Mesangial cell (primary cell): ENCODE measurements around the gene RBM33. TPM values are rescaled to one million over a fixed set of nuclear protein-coding genes. Genes with fewer than 3 reads are reported as not detected.

ENCODE experiments used
- total RNA-seq: library from RNA; depleted of rRNA; stranded (reverse); fragments of >200 nt; gene quantifications from 2 replicates; pipeline ENCODE4 v1.2.3, GENCODE V29; 2015

RBM33 gene, protein sequence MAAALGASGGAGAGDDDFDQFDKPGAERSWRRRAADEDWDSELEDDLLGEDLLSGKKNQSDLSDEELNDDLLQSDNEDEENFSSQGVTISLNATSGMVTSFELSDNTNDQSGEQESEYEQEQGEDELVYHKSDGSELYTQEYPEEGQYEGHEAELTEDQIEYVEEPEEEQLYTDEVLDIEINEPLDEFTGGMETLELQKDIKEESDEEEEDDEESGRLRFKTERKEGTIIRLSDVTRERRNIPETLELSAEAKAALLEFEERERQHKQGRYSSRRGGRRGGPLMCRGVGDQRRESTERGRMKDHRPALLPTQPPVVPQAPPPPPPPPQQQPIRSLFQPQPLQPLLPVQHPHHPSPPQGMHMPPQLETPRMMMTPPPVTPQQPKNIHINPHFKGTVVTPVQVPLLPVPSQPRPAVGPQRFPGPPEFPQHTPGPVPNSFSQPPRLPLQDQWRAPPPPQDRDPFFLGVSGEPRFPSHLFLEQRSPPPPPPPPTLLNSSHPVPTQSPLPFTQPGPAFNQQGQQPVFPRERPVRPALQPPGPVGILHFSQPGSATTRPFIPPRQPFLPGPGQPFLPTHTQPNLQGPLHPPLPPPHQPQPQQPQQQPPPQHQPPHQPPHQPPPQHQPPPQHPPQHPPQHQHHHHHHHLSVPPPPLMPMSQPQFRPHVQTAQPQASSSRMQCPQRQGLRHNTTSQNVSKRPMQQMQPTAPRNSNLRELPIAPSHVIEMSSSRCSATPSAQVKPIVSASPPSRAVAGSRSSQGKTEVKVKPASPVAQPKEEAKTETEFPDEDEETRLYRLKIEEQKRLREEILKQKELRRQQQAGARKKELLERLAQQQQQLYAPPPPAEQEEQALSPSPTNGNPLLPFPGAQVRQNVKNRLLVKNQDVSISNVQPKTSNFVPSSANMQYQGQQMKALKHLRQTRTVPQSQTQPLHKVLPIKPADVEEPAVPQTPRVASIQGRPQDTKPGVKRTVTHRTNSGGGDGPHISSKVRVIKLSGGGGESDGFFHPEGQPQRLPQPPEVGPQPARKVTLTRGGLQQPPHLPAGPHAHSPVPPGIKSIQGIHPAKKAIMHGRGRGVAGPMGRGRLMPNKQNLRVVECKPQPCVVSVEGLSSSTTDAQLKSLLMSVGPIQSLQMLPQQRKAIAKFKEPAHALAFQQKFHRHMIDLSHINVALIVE
- 14.0 and 20.9 TPM in 2 replicates for total RNA-seq

DNA sequence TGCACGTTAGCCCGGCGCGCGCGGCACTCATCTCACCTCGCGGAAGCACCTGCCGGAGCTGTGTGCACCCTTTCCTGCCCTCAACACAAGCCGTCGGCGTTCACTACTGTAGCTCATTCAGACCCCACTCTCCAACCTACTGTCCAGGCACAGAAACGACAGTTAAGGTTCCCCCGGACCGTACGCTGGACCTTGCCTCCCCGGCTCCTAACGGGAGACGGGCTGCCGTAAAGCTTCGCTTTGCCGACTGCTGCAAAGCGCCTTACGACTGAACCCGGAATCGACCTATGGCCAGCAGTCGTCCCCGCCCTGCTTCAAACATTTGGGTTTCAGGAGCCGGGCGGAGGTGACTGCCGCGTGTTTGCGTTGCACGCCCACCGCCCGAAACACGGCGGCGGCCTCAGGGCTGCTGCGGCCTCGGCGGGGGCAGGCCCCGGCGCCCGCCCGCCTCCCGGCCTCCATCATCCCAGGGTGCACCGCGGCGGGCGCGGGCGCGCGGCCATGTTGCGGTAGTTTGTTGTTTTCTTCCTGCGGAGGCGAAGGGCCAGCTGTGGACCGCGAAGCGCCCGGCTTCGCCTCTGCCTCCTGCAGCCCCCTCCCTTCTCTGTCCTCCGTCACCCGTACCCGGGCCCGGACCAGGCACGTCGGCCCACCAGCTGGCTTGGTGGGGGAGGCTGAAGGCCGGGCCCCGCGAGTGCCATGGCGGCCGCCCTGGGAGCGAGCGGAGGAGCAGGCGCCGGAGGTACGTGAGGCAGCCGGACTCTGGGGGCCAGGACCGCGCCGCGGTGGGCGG is at the start of gene RBM33:
Gene RBM33 (plus strand): TSS at position 484 of the 793 bp plus-strand sequence. CDS start 216 bp downstream, at position 700.

DNA sequence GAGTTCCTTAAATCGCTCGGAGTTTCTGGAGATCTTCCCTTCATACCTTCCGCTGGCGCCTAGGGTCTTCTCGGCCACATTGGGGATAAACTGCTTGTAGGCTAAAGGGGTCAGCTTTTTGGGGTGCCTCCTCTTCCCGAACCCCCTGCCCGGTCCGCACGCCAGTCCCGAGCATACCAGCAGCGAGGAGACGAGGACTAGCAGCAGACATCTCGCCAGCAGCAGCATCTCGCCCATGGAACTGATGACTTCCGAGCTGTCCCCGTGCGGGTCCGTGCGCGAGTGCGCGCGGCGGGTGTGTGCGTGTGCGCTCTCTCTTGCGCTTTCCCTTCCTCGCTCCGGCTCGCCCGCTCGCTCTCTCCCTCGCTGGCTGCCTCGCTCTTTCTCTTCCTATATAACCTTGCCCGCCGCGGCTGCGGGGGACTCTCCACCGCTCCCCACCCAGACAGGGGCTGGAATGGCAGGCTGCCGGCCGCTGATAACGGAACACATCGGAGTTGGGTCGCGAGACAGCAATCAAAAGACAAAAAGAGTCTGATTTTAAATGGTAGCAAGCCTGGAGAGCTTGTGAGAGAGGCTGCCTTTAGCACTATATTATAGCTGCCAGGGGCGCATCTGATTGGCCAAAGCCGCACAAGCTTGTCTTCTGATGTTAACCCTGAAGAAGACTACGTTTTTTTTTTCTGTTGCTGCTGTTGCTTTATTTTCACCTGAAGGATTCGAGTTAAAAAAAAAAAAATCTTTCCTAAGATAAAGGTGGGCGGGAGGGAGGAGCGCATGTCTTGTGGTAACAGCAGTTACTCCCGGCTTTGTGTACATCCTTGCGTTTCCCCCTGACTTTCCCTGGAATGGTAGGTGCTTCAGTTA is 167.7 kb downstream of the RBM33 start, which contains the start of gene SHH:
Gene SHH (minus strand): TSS at position 569 of the 867 bp plus-strand sequence. CDS start 341 bp downstream, at position 228.

Other genes starting within 250 kb of the RBM33 start
- not detected in 2 replicates for gene EN2, start 186.5 kb upstream of the RBM33 start, total RNA-seq
- not detected in 2 replicates for gene CNPY1, start 98.1 kb upstream of the RBM33 start, total RNA-seq
- 0.16 and 1.6 TPM in 2 replicates for gene SHH, start 167.8 kb downstream of the RBM33 start, total RNA-seq